Breast epithelium (tissue), 3 donors: ENCODE data around the gene CHMP4B.

Experiments used
- CTCF ChIP-seq, 3 donors: fragments of 450-650 bp; IDR thresholded peaks; one replicate each; pipeline ENCODE4 v1.5.1; 2016 to 2017; ENCODE audit warnings: antibody characterized with exemption in 3 of 3, mild to moderate bottlenecking in 3 of 3, moderate library complexity in 3 of 3
- POLR2AphosphoS5 ChIP-seq, 3 donors: sonication (generic); formaldehyde crosslinking; IDR thresholded peaks; one replicate each; pipeline ENCODE4 v1.6.1; 2017; ENCODE audit warnings: antibody characterized with exemption in 3 of 3

GRCh38 chr20:33783256-33783655, 27.9 kb upstream of the CHMP4B start:
- TF ChIP-seq POLR2AphosphoS5 (IDR thresholded peaks at IDR 0.05) (no peak), CTCF (IDR thresholded peaks at IDR 0.05) (no peak)
